Nucleus accumbens (tissue), 56 donors: ENCODE results near the gene ADAP1.
"Not testable (repeated sequence)": the region's sequence is repeated elsewhere in the genome, so short reads cannot be mapped to it uniquely, and the experiment has no call there.

Source experiments
- DNase-seq, 56 donors: peaks; one replicate each; lab custom pipeline; 2025; lab: John Stamatoyannopoulos, UW

ADAP1 gene

DNA sequence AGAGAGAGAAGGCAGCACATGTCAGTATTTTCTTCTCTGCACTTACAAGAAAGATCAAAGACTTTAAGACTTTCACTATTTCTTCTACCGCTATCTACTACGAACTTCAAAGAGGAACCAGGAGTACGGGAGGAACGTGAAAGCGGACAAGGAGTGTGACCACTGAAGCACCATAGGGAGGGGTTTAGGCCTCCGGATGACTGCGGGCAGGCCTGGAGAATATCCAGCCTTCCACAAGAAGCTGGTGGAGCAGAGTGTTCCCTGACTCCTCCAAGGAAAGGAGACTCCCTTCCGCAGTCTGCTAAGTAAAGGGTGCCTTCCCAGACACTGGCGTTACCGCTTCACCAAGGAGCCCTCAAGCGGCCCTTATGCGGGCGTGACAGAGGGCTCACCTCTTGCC lies 6.5 kb upstream of the ADAP1 start:
- DNase-seq: not testable (repeated sequence)

GRCh38 chr7:960269-960871 lies 5.9 kb upstream of the ADAP1 start:
- DNase-seq: no peak

DNA sequence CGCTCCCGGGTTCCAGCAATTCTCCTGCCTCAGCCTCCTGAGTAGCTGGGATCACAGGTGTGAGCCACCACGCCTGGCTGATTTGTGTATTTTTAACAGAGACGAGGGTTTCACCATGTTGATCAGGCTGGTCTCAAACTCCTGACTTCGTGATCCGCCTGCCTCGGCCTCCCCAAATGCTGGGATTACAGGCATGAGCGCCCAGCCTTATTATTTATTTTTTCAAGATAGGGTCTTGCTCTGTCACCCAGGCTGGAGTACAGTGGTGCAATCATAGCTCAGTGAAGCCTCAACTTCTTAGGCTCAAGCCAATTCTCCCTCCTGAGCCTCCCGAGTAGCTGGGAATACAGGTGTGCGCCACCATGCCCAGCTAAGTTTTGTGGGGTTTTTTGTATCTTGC lies 5.3 kb upstream of the ADAP1 start:
- DNase-seq: not testable (repeated sequence)

DNA sequence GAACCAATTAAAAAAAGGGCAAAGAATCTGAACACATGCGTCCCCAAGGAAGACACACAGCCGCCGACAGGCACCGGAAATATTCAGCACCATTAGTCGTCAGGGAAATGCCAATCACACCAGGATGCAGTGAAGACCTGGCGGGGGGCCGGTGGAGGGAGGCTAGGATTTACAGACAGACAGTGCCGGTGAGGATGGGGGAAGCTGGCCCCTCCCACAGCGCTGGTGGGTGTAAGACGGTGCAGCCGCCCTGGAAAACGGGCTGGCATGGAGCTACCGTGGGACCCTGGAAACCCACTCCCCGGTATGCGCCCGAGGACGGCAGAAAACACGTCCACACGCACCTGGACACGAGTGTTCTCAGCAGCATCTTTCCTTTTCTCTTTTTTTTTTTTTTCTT lies 4.8 kb upstream of the ADAP1 start:
- DNase-seq: no peak

DNA sequence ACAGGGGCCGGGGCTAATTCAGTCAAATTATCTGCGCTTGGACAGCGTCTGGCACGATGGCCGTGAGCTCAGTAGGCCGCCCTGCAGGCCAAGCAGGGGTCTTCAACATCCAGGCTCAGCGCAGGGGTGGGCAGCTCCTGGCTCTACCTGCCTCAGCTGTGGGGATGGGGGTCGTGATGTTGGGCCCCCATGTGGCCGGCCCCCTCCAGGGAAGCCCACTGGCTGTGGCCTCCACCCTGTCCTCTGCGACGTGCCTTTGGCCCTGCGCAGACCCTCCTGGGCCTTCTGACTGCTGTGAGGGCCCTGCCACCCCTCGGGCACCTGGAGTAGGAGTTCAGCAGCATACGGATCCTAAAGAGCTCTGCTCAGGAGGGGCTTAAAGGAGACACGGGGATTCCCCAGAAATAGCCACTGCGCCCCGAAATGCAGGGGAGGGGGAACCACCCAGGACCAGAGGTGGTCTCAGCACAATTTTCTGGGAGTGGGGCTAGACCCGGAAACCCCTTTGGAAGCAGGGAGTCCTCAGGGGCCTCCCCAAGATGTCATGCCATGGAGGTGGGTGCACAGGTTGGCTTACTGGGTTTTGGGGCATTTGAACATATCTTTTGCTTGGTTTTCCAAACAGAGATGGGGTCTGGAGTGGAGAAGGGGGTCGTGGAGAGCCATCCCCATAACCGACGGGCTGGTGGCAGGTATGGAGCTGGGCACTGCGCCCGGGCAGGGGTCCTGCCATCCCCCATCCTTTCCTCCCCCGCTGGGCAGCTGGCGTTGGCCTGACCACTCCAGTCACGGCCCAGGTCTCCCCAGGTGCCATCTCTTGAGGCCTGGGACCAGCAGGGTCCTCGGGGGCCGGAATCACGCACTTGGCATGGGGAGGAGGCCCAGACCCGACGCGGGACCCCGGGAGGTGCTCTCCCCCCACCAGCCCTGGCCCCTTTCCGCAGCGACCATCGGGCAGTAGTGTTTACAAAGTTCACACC lies 4.0 kb upstream of the ADAP1 start:
- DNase-seq: no peak

GRCh38 chr7:957418-958220 lies 3.1 kb upstream of the ADAP1 start:
- peak in 4 of 56 donors; percentile 20 to 42 (median 26) for DNase-seq

DNA sequence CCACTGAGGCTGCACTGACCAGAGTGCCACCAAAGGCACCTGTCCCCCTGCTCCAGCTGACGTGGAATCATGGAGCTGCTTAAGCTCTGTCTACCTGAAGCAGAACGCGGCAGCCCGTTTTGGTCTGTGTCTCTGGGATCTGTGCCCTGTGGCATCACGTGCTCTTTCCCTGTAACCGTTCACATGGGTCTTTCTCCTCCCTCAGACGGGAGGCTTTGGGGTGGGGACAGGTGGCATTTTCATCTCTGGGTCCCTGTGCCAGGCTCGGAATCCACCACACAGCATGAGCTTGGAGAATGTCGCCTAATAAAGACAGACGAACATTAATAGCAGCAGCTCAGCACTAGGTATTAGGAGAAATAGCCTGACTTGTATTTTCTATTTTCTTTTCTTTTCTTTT lies 1.6 kb upstream of the ADAP1 start:
- DNase-seq: no peak

DNA sequence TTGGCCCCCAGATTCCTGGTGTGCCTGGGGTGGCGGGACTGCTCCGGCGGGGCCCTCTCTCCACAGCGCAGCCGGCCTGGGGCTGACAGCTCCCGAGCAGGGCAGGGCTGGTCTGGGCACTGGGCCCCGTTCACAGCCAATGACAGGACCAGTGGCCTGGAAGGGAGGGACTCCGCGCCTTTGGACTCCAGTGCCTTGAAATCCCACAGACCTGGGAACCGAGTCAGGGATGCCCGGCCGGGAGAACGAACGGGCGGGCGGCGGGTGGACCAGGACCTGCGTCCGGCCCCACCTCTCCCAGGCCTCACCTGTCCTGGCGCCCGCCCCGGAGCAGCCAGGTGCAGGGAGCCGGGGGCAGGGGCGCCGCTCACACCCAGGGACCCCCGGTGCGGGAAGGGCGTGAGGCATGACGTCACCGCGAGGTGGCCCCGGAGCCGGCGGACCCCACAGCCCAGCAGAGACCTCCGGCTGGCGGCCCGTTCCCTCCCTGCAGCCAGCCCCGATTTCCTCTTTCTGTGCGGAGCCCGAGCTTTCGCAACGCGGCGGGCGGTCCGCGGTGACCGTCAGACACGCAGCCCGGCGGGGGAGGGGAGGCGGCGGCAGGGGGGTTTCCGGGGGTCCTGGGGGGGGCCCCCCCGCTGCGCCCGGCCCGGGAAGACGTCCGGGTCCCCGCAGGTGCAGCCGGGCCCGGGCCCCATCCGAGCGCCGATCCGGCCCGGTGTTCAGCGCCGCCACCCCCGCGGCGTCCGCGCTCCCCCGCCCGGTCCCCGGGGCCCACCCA lies 743 bp downstream of the ADAP1 start:
- peak in 50 of 56 donors; percentile 20 to 81 (median 60) for DNase-seq

DNA sequence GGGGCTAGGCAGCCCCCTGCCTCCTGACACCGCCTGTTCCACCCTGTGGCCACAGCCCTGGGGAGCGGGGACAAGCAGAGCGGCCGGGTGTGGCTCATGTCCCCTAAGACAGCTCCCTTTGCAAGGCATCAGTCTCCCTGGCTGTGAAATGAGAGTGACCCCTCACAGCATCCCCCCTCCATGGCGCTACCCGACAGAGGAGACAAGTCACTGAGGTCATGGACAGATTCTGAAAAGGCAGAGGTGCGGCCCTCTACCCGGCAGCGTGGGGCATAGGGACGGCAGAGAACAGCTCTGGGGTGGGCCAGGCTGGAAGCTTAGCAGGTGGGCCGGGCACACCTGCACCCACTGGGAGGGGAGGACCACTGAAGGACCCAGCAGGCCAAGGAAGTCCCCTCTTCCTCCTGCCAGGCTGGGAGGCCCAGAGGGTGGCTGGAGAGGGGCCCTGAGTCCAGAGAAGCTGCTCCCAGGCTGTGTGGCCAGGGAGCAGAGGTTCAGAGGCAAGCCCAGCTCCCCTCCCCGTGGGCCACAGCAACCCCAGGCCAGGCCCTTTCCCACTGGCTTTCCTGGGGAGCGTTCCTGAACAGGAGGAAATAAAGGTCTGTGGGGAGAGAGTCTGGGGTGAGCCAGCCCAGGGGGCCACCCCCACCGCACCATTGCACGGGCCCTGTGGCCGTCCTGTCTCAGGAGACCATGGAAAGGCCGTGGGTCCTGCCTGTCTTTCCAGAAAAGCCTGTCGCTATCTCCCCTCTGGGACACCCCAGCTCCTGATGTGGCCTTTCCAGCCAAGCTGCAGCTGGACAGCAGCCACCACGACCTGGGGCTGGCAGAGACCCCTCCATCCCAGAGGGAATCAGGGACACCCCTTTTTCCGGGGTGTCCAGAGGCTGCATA lies 1.7 kb downstream of the ADAP1 start:
- DNase-seq: no peak

DNA sequence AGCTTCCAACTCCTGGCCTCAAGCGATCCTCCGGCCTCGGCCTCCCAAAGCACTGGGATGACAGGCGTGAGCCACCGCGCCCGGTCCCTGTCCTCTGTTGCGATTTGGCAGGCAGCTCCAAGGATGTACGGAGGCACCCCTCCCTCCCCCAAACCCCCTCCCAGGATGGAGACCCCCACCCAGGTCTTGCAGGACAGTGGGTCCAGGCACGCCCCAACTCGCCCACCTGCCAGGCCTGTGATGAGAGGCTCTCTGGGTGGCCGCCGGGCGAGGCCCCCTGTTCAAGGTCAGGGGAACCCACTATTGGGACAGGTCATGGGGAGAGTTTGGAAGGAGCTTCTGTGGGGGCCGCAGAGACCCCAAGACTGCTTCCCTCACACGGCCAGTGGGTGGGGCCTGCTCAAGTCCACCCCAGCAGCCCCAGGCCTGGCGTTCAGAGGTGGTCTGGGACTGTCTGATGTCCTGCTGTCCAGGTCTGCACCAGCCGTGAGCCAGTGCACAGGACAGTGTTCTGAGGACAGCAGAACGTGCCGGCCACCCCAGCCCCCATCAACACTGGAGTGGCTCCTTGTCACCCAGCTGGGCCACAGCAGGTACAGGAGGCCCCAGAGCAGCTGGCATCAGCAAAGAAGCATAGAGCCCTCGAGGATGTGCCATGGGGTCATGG lies 2.5 kb downstream of the ADAP1 start:
- DNase-seq: no peak

- DNase-seq: no peak
These were observed 5.2 kb downstream of the ADAP1 start for GRCh38 chr7:949021-949934.

DNA sequence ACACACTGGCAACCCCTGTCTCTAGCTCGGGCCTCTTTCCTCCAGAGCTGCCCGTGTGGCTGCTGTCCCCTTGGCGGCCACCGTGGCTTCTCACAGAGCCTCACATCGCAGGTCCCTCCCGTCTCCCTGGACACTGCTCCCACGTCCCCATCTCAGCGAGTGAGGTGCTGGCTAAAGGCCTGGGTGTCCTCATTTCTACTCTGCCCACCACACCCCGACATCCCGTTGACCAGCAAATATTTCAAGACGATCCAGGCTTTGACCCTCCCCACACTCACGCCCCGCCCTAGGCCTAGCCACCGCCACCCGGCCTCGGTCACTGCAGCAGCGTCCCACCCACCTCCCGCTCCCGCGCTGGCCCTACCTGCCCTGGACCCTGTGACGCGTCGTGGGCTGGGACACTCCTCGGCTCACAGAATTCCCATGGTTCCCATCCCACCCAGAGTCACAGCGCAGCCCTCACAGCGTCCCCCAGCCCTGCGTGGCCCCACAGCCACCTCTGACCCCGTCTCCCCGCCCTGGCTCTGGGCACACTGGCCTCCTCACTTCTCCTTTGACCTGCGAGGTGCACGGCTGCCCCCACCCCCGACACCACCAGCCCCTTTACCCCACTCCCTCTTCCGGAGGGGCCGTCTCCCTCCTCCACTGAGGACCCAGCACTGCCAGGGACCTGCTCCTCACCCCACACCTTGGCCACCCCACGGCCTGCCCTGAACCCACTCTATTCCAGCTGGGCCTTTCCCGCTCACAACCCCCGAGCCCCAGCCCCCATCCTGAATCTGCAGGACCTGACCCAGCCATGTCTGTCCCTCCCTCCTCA lies 6.9 kb downstream of the ADAP1 start:
- DNase-seq: no peak

- no peak for DNase-seq
These were observed 8.1 kb downstream of the ADAP1 start for GRCh38 chr7:946256-946996.

GRCh38 chr7:945556-946255 lies 8.8 kb downstream of the ADAP1 start:
- DNase-seq: no peak

GRCh38 chr7:945147-945555 lies 9.3 kb downstream of the ADAP1 start:
- no peak for DNase-seq
